NCI-H2196 (cell line): ENCODE measurements around the gene SHB.

Experiments
- DNase-seq: peaks from one replicate; lab custom pipeline; 2025; ENCODE audit not compliant: unreplicated experiment; lab: John Stamatoyannopoulos, UW

SHB gene

DNA sequence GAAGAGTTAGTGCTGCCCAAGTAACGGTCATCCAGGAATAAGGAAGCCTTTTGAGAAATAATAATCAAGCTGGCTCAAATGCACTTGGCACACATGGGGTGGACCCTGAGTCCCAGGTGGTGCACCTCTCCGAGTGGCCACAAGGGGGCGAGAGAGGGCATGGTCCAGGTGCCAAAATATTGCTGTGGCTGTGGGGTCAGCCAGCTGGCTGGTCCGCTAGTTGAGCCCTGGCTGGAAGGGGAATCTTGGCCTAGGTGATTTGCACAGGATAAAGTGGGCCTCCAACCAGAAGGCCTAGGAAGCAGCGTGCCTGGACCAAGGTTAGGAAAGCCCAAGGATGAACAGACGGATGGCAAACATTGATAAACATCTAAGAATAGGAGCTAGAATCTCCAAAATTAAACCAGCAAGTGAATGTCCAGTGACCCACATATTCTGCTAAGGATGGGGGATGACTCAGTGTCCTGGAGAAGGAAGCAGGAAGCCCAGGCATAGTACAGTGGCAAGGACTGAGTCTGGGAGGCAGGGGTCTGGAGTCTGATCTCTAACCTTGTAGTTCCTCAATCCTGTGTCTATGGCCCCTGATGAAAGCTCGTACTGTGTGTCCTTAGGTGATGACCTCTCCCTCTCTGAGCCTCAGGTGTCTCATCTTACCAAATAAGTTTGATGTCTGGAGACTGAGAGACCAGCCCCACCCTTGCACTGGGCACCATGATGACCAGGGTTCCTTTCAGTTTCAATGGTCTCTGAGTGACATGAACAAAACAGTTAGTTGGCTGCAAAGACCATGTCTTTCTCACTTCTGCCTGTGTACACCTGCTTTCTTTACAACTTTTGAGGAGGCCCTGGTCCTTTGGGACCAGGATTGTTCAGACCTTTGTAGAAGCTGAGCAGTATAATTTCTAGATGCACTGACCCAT lies 19.2 kb upstream of the SHB start:
- peak; percentile 63 for DNase-seq

DNA sequence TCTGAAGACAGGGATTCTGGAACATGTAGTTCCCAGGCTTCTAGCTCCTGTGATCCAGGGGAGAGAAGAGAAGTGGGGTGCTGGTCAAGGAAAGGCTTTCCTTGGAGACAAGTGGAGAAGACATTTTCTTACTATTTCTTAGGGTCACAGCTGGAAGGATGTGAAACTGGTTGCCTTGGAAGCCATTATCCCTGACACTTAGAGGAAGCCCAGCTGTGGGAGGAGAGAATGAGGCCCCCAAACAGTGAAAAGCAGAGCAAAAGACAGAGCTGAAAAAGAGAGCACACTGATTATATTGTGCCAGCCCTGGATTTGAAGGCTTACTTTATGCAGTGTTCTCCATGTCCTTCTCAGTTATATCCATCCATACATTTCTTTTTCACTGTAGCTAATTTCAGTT lies 17.5 kb upstream of the SHB start:
- DNase-seq = no peak

DNA sequence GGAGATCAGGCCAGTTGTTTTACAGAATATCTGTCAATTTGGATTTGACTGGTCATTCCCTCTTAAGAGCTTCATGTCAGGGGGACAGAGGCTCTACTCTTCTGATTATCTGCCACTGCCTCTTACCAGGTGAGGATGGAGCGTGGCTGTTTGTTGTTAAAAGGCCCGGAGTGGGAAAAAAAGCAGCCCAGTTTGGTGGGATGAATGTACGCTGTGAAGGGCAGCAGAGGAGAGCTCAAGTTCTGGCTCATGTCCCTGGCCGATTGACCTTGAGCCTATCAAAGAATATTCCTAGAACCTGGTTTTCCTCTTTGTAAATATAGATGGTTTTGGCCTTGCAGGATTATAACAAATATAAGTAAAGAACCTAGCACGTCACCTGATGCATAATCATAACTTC lies 16.3 kb upstream of the SHB start:
- DNase-seq = no peak

DNA sequence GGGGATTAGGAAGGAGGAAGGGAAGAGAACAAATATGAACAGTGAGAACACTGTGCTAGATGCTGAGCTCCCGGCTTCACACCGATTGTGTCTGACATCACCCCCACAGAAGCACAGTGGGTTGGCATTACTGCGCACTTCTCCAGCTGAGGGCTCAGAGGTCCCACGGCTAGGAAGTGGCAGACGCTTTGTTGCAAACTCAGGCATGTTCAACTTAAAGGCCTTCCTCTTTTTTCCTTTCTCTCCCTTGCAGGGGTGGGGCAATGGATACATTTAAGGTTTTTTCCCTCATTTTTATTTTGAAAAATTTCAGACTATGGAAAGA lies 15.5 kb upstream of the SHB start:
- DNase-seq = no peak

DNA sequence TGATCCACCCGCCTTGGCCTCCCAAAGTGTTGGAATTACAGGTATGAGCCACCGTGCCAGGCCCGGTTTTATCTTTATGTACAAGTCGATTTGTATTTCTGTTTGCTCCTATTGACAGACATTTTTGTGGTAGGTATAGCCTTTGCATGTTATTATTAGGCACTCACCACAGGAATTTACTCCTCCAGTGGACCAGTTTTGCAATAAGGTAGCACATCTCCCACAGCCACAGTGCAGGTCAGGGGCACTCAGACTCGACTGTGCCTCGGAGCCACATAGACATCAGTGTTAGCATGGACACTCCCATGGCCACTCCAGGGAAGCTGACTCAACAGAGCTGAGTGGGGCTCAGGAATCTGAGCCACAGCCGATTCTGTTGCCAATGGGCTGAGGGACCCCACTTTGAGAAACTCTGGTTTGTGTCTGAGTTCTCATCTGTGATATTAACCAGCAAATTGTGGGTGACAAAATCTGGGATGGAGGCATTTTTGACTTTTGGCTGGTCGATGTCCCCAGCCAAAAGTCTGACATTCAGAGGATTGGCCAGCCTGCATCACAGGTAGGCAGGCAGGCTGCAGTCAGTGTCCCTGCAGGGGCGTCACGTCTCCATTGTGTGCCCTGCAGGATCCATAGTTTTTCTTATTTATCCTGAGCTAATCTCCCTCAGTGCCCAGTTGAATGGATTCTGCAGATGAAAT lies 15.0 kb upstream of the SHB start:
- no peak for DNase-seq

DNA sequence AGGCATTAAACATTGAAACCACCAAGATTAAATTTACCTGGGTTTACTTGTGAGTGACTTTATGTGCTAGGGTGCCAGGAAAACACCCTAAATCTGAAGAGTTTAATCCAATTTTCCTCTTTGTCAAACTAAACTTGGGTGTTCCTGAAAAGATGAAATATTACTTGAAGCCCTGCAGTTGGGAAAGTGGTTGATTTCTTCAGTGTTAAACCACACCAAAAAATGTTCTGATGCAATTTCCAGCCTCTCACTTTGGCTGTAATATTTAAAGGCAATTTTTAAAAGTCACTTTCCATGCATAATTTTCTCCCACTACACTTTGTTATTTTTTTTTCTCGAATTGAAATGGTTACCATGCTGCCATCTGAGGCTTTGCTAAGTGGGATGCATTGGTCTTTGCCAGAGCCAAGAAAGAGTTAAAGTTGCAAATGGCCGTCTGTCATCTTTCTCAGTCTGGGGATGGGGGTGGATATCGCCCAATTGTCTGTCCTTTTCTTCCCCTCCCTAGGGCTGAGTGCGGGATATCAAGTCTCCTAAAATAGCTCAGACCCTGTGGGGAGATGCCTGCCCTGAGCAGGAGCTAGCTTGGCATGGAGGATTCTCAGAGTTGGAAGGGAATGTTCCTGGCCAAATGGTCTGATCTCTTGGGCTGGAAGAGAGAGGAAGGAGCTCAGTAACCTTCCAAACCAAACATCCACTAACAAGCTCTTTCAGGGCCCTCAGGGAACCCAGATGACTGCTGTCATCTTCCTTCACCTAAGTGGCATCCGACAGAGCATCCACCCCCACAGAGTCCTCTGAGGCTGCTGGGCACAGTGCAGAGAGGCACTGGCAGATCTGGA lies 13.6 kb upstream of the SHB start:
- no peak for DNase-seq

DNA sequence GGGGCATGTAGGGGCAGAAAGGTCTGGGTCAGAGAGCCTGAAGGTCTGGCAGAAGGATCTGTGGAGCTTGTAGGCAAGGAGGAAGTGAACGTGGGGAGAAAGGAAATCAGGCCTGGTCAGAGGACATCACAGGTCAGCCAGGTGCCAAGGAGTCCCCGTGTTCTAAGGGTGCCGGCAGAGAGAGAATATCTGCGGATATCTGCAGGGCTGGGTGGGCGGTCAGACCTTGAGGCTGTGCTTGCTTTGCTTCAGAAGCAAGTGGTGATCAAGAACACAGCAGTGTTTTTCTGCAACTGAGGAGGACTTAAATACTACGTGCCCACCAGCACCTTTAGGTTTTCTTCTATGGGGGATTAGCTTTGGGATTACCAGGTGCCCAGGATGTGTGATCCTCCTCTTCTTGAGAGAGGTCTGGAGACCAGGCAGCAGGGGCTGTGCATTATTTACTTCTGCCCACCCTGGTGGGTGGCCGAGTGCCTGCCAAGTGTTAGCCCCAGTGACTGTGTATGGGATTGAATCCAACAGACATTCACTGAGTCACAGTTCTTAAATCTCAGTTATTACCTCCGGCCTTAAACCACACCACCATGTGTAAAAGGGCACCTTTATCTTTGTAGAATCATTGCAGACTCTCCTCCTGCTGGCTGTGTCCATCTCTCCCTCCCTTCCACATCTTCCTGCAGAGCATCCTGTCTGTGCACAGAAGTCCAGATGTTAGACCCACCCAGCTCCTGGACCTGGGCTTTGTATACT lies 12.5 kb upstream of the SHB start:
- DNase-seq = no peak

DNA sequence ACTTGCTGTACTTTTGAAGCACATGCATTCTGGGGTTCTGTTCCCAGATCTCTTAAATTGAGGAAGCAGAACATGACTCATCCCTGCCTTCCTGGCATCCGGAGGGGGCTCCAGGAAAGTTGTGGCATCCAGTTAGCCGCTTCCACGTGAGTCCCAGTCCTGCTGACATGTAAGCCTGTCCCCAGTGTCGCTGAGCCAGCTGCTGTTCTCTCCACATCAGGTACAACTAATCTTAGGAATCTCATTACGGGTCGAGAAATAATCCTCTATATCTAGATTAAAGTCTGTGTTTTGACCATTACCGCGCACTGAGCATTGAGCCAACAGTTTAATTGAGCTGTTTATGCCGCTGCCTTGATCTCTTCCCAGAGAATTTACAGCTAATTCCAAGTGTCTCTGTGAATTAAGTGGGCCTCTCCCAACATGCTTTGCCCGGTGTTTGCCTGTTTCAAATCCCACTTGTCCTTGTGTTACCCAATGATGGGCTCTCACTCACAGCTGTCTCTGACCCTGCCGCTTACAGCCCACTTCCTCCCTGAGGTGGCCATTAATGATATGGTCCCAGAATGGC lies 10.5 kb upstream of the SHB start:
- DNase-seq = no peak

DNA sequence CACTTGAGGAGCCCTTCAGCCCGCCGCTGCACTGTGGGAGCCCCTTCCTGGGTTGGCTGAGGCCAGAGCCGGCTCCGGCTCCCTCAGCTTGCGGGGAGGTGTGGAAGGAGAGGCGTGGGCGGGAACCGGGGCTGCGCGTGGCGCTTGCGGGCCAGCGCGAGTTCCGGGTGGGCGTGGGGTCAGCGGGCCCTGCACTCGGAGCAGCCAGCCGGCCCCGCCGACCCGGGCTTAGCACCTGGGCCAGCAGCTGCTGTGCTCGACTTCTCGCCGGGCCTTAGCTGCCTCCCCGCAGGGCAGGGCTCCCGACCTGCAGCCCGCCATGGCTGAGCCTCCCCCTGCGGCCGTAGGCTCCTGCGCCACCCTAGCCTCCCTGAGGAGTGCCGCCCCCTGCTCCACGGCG lies 6.2 kb upstream of the SHB start:
- DNase-seq = no peak

DNA sequence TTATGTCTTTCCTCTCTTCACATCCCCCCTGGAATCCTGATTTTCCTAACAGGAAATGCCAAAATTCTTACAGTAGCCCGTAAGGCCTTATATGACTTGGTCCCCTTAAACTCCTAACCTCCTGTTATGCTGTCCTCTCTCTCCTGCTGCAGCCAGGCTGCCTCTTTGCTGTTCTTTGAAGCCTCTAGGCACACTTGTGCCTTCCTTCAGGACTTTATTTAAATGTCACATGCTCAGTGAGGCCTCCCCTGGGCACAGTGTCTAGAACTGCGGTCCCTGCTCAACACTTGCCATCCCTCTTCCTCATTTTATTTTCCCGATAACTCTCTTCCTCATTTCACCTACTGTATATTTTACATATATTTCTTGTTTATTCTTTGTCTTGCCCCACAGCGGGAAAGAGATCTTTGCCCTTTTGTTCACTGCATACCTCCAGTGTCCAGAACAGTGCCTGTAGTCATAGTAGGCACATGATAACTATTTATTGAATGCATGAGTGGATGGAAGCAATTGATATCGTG lies 5.5 kb upstream of the SHB start:
- no peak for DNase-seq

DNA sequence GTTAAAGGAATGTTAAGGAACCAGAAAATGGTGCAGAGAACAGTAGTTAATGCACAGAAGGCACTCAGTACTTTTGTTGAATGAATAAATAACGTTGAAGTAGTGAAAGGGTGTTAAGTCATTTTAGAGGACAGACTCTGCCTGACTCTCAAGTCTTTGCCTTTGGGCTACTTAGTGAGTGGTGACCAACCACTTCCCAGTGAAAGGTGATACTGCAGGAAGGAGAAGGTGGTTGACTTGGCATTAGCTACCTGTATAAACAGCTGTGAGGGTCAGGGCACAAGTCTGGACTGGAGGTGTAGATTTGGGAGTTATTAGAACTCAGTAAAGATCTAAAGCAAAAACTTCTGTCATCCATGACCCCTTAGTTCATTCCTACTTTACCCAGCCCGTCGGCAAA lies 4.9 kb upstream of the SHB start:
- peak; percentile 41 for DNase-seq

DNA sequence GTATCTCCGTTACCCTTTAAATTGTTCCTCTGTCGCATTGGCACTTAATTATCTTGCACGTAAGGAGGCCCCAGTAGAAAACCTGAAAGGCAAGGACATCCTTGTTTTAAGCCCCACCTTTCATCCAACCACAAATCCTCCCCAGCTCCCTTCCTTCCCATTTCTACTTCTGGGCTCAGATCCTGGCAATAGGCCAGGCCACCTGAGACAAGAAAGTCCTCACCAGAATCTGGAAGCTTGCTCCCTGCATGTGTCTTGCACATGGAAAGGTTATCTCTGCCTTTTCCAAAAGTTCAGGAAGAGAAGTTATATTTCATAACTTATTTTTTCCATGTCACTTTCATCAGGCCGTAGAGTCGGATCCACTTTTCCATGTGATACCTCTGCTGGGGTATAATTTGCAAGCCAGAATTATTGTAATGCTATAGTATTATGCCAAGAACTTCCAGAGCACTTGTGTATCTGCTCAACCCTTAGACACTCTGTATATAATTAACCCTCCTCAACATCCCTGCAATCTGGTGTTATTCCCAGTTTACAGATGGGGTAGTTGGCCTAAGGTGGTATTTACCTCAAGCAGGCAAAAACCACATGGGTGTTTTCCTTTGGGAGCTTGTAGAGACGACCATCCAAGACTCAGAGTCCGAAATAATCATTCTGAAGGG lies 2.6 kb upstream of the SHB start:
- DNase-seq = no peak

DNA sequence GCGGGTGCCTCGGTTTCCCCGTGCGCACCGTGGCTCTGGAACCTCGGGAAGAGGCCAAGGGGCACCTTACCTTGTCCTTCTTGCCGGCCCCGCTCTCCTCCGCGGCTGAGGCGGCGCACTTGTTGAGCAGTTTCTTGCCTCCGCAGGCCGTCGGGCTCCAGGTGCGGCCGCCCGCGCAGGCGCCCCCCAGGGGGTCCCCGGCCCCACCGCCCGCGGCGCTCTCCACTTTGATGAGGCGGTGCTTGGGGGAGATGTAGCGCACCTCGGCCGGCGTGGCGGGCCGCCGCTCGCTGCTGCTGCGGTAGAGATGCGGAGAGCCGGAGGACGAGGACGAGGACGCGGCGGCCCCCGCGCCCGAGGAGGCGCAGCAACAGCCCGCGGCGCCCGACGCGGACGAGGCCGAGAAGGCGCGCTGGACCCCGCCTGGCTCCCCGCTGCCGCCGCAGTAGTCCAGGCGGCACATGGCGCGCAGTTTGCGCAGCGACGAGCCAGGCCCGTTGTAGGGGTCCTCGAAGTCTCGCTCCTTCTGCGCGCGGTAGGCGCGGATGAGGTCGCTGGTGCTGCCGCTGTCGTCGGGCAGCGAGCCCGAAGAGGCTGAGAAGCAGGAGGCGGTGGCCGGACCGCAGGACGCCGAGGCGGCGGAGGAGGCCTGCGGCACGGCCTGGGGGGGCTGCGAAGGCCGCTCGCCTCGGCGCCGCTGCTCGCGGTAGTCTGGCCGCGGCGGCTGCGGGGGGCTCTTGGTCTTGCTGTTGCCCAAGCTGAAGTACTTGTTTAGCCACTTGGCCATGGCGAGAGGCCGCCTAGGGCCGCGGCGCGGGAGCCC lies 957 bp downstream of the SHB start:
- no peak for DNase-seq

DNA sequence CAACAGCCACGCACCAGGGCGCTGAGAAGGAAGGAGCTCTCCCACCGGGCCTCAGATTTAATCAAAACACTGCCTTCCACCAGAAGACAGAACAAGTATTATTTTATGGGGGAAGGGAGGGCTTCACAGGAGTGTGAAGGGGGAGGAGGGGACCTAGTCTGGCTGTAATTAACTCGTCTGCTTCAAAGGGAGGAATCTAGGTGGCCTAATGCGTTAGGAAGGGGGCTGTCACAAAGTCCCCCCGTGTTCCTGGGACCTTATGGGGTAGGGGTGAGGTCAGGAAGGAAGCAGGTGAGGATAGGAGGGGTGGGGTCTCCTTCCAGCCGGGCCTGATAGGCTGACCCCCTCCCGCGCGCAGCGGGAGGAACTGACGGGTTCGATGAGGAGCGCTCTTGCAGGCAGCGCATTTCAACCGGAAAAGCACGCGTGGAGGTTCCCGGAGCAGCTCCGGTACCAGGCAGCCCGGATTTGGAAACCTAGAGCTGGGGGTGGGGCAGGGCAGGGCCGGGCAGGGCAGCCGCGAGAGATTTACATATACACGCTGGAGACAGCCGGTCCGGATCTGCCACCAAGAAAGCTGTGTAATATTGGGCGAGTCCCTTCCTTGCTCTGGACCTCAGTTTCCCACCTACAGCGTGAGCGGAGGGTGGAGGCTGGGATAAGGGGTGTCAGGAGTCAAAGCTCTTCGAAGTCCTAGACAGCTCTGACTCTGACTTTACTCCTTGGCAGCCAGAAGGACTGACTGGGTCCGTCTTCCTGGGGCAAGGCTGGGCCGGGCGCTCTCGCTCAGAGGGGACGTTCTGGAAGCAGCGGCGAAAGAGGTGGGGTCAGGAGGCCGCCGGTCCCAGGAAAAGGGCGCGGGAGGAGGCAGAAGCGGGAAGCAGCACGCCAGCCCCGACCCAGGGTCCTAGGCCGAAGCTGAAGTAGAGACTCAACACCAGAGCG lies 1.8 kb downstream of the SHB start:
- no peak for DNase-seq

DNA sequence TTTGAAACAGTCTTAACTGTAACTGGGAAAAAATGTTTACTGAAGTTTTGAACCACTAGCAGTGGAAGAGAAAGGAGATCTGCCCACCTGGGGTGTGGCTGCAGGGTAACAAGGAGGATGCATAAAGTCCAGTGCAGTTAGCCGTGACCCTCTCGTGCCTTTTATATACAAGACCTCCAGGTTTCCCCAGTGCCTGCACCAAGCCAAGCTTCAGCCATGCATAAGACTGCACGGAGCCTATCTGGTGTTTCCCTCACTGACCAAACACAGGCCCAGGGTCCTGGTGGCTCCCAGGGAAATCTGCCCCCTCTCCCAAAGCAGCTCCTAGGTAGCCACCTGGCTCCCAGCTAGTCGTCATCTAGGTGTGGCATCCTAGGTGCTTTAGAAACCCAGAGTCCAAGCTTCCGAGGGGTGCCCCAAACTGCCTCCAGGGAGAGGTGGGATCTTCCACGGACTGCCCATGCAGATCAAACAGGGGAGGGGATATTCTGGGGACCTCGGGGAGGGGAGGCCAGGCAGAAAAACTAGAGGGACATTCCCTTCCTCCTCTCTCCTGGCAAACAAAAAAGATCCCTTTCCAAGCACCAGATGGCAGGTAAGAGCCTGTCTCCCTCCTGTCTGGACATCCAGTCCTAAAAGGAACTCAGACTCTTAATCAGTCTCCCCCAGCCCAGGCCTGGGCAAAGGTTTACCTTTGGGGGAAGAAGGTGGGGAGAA lies 2.7 kb downstream of the SHB start:
- no peak for DNase-seq

DNA sequence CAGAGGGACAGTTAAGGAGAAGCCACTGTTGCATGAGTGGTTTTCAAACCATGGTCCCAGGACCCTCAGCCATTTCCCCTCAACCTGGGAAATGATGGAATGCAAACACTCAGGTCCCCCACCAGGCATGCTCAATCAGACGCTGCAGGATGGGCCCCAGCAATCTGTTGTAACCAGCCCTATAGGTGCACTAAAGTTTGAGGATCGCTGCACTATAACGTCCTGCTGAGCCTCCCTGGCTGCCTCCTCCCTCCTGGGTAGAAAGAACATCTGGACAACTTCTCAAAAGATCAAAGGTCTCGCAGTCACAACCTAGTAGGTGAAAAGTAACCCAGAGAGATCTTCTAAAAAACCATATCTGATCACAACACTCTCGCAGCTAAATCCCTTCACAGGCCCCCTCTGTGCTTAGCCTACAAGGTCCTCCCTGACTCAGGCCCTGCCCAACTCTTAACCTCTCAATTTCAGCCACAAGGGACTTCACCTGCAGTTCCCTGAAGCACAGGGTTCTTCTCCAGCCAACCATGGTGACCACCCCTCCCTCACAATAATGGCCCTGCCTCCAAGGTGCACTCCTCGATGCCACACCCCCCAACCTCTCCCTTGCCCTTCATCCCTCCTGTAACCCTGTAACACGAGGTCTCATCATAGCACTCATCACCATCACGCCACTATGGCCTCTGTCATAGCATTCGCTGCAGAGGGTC lies 3.5 kb downstream of the SHB start:
- no peak for DNase-seq
